Anterior cingulate cortex (tissue), 58 donors: ENCODE results near the gene NCCRP1.

ENCODE experiments used
- DNase-seq, 58 donors: peaks; one replicate each; lab custom pipeline; 2025; lab: John Stamatoyannopoulos, UW

Gene NCCRP1

DNA sequence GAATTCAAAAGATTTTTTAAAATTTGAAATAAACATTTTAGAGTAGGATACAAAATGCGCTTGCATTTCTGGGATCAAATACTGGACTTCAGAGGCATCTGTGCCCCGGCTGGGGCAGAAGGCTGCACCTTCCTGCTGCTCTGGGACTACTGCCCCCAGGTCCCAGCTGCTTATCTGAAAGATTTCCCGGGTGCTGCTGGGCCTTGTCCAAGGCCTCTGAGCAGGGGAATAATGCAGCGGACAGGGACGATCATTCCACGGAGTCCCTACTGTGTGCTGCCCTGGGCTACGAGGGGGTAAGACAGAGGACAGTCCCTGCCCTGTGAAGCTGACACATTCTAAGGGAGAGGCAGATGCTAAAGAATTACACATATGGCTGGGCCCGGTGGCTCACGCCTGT, 33.1 kb upstream of the NCCRP1 start:
- DNase-seq = no peak

DNA sequence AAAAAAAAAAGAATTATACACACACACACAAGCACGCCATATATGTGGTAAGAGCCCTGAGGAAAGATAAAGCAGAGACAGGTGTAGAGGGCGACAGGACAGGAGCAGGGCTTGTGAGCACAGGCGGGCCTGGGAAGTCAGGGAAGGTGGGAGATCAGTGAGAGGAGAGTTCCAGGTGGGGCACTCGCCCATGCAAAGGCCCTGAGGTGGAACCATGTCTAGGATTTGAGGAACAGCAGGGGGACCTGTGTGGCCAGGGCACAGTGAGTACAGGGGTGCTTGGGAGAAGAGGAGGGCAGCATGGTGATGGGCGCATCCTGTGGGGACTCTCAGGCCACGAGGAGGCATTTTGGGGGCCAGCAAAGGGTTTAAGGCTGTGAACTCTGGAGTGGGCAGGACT, 32.5 kb upstream of the NCCRP1 start:
- no peak for DNase-seq

DNA sequence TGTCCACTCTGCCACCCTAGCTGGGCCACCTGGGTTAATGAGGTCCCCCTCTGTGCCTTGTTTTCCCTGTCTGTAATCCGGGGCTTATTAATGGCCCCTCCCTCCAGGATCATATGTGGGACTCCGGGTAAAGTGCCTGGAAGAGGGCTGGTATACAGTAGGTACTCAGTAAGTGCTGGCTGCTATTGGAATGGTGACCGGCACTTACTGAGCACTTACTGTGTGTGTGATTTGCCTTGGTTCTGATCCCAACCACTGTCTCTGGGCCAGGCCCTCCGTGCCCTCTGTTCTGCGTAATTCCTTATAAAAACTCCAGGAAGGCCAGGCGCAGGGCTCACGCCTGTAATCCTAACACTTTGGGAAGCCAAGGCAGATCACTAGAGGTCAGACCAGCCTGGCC, 30.9 kb upstream of the NCCRP1 start:
- no peak for DNase-seq

DNA sequence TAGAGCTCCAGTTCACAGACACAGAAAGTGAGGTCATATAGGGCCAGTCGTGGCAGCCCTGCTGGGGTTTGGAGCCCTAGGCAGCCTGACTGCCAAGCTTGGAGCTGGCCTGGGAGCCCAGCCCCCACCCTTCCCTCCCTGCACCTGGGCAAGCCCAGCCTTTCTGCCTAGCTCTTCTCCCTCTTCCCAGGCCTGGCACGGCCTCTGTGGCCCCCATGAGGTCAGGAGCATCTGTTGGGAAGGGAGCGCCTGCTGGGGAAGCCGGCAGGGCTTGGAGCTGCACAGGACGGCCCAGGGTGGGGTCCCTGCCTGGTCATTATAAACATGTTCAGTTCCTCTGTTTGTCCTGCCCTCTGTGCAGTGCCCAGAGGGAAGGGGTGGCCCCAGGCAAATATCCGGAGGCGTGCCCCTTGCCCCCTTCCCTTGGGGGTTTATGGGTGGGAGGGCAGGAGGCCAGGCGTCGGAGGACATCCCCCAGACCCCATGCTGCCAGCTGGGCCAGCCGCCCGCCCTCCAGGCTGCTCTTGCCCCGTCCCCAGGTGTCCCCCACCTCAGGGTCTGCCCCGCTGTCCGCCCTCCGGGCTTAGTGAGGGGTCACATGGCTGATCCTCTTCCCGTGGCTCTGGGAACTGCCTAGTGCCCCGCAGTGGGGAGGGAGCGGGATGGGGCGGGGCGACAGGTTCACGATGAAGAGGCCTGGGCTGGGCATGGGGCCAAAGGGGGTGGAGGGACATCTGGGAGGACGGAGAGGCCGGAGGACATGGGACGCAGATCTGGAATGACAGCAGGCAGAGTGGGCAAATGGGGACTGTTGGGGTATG, 30.0 kb upstream of the NCCRP1 start:
- peak in 13 of 58 donors; percentile 3 to 47 (median 14) for DNase-seq

DNA sequence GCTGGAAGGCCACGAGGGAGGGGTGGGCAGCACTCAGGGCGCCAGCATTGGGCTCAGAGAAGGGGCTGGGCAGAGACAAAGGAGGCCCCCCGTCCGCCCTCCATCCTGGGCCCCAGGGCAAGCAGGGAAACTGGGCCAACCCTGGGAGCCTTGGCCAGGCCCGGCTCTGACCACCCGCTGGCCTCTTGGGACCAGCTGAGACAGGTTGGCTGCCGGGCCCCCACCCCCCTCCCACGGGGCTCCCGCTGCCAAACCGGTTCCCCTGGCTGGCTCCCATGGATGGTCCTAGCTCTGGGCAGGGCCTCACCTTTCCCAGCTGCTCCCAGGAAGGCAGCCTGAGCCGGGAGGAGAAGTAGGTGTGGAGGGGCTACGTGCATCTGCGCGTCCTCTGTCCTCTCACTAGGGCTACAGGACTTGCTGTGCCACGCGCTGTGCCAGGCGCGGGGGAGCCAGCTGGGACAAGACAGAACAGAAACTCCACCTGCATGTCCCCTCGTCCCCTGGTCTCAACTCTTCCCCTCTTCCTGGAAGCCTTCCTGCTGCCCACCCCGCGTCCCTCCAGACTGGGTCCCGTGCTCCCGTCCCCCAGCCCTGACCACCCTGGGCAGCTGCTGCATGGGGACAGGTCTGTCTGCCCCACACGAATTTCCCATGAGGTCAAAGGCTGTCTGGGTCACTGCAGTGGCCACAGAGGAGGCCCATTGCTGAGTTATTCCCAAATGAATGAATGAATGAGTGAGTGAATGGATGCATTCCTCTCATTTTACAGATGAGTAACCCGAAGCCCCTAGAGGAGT, 29.1 kb upstream of the NCCRP1 start:
- no peak for DNase-seq

DNA sequence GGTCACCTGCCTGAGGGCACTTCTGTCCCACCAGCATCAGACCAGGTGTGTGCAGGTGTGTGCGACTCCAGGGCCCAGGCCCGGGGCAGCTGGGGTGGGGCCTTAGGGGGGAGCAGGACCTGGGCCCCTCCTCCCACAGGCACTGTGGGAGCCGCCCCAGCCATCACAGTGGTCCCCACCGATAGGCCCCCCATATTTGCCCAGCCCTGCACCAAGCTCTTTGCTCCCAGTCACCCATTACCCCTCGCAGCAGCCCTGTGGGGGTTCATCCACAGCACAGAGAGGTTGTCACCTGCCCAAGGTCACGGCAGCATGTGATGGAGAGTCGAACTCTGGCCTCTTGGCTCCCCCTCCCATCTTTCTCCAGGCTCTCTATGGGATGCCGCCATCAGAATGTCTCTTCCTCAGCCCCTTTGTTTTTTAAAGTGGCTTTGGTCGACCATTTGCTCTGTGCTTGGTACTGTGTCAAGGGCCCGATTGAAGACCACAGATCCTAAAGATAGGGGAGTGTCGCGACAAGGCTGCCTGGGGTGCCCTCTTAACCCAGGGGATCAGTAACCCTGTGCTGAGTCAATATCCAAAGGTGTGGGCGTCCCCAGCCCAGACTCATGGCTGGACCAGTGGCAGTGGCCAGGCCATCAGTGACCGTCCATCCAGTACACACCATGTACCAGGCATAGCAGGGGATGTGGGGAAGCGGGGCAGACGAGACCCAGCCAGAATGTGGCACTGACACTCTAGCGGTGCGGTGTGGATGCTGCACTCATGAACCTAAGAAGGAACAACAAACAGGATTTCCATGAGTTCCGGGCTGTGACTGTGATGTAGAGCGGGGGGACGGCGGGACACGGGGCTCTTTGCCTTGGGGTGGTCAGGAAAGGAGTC, 28.3 kb upstream of the NCCRP1 start:
- no peak for DNase-seq

DNA sequence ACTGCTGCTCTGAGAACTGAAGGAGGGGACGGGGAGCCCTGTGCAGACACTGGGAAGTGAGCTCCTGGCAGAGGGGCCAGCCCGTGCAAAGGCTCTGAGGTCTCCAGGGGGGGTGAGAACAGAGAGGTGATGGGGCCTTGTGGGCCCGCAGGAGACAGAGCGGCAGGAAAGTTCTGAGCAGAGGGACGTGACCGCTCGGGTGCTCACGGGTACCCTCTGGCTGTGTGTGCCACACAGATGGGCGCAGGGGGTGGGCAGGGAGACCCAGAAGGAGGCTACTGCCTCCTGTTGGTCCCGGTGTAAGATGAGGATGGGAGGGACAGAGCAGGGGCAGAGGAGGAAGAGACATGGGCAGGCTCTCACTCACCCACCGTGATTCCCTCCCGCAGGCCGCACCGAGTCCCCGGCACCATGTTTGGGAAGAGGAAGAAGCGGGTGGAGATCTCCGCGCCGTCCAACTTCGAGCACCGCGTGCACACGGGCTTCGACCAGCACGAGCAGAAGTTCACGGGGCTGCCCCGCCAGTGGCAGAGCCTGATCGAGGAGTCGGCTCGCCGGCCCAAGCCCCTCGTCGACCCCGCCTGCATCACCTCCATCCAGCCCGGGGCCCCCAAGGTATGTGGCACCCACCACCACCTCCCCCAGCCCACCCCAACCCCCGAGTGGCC, 27.5 kb upstream of the NCCRP1 start:
- no peak for DNase-seq

DNA sequence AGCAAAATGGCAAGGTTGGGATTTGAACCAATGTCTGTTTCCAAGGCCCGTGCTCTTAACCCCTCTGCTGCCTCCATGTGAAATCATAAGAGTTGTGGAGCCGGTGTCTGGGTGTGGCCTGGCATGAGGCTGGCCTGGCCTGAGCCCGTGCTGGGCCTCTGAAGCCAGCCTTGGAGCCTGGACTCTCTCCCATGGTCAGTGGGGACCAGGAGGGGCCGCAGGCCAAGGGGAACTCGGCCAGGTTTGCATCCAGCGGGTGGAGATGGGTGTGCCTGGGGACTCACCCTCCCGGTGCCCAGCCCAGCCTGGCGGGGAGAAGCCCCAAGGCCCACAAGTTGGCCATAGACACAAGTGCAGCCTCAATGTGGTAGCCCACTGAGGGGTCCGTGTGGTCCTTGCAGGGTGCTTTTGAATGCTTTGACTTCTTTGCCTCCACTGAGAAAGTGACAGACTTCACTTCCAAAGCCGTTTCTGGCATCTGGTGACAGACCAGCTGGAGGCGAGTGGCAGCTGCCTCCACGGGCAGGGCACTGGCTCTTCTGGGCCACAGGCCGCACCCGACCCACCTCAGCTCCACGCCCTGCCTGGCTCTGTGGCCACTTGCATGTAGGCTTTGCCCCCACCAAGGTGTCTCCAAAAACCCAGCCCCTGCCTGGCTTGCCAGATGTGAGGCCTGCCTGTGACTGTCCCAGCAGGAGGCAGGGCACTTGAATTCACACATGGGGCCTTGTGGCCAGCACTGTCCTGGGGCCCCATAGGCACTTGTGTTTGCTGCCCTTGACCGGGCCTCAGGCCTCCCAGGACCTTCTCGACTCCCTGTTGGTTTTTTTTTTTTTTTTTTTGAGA, 26.2 kb upstream of the NCCRP1 start:
- peak in 1 of 58 donors; percentile 1 for DNase-seq

DNA sequence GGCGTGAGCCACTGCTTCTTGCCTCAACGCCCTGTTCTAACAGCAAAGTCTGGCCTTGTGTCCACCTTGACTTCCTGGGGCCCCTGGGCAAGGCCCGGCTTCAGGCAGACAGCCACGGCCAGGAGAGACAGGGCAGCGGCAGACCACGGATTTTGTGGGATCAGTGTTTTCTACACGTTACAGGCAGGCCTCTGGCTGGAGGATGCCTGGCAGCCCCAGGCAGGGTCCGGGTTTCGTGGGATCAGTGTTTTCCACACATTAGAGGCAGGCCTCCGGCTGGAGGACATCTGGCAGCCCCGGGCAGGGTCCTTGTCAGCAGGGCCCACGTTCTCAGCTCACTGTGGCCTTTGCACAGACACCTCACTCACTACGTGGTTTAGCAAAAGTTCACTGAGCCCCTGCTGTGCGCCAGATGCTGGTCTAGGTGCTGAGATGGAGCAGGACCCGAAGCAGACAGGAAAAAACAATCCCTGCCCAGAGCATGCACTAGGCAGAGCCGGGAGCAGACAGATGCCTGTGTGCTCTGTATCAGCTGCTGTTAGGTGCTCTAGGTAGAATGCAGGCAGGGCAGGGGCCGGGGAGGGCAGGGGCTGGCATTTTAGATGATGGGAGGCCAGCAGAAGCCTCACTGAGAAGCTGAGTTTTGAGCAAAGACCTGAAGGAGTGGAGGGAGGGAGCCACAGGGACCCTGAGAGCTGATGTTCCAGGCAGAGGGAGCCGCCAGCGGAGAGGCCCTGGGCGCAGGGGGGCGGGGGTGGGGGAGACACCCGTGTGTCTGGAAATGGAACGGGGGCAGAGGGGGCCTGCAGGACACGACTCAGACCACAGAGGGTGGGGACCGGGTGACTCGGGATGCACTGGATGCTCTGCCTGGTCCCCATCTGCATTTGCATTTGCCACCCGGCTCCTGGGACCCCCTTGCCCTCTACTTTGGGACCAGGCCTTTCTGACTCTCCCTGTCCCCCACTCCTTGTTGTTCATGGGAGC, 25.0 kb upstream of the NCCRP1 start:
- DNase-seq = no peak

DNA sequence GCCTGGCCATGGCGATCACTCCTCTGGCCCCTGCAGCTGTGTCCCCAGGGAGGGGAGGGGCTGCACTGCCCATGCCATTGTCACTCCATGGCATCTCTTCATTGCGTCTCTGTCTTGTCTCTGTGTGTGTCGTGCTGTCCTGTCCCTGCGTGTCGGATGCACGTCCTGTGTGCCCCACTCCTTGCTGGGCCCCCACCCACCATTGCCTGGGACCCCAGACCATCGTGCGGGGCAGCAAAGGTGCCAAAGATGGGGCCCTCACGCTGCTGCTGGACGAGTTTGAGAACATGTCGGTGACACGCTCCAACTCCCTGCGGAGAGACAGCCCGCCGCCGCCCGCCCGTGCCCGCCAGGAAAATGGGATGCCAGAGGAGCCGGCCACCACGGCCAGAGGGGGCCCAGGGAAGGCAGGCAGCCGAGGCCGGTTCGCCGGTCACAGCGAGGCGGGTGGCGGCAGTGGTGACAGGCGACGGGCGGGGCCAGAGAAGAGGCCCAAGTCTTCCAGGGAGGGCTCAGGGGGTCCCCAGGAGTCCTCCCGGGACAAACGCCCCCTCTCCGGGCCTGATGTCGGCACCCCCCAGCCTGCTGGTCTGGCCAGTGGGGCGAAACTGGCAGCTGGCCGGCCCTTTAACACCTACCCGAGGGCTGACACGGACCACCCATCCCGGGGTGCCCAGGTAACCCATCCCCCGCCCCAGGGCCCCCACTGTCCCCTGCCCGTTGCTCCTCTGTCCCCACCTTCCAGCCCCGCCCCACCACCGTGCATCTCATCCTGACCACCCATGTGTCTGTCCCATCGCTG, 23.9 kb upstream of the NCCRP1 start:
- DNase-seq = no peak

DNA sequence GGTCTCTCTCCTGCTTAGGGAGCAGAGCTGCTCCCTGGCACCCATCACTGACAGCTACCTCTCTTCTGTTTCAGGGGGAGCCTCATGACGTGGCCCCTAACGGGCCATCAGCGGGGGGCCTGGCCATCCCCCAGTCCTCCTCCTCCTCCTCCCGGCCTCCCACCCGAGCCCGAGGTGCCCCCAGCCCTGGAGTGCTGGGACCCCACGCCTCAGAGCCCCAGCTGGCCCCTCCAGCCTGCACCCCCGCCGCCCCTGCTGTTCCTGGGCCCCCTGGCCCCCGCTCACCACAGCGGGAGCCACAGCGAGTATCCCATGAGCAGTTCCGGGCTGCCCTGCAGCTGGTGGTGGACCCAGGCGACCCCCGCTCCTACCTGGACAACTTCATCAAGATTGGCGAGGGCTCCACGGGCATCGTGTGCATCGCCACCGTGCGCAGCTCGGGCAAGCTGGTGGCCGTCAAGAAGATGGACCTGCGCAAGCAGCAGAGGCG, 23.2 kb upstream of the NCCRP1 start:
- DNase-seq = no peak

DNA sequence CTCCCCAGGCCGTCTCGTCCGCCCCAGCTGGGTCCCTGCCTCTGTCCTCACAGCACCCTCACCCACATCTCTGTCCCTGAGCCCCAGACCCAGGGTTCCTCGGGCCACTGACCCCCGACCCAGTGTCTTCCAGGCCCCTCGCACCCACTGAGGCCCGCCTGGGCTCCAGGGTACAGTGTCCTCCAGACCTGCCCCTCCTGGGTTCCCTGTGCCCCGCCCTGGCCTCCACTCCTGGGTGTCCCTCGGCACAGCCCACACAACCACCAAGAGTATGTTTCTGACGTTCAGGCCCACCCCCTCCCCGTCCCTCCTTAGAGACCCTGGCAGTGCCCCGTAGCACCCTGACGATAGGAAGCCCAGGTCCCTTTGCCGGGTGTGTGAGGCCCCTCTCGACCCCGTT, 22.6 kb upstream of the NCCRP1 start:
- DNase-seq = no peak

DNA sequence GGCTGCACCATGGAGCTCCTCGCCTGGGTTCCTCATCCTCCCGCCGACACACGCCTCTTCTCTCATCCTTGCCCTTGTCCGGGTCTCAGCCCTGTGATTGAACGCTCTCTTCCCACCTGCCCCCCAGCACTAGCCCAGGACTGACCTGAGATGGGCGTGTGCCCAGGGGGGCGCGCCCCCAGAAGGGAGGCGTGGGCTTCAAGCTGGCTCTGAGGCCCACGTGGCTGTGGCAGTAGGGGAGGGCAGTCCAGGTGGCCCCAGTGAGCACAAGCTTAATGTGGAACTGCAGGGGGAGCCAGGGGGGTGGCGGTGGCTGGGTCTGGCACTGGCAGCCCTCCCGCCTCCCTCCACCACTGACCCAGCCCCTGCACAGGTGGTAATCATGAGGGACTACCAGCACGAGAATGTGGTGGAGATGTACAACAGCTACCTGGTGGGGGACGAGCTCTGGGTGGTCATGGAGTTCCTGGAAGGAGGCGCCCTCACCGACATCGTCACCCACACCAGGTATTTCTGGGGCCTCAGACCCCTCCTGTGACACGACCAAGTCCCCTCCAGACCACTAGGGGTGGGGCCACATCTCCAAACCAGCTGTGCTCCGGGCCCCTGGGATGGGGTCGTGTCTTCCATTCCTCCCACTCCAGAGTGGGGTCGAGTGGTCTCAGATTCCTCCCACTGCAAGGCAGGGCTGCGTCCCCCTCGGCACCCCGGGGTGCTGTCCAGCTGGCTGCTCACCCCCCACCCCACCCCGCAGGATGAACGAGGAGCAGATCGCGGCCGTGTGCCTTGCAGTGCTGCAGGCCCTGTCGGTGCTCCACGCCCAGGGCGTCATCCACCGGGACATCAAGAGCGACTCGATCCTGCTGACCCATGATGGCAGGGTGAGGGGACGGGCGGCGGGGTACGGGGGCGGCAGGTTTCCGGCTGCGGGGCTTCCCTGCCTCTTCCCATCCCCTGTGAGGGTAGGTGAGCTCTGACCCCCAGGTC, 21.9 kb upstream of the NCCRP1 start:
- DNase-seq = no peak

DNA sequence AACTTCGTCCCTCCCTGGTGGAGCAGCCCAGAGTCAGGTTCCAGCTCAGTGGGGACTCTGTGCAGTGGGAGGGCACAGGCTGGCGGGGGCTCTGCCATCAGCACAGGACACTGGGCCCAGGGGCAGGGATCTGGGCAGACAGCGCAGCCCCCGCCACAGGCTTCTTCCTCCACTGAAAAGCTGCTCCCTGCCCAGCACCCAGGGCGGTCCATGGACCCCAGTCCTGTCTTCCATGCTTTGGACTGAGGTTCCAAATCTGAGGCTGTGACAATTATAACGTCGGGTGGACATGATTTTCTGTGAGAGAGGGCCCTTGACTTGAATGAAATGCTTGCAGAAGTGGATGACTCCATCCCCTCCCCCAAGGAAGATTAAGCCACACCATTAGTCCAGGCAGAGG, 21.2 kb upstream of the NCCRP1 start:
- DNase-seq = no peak

DNA sequence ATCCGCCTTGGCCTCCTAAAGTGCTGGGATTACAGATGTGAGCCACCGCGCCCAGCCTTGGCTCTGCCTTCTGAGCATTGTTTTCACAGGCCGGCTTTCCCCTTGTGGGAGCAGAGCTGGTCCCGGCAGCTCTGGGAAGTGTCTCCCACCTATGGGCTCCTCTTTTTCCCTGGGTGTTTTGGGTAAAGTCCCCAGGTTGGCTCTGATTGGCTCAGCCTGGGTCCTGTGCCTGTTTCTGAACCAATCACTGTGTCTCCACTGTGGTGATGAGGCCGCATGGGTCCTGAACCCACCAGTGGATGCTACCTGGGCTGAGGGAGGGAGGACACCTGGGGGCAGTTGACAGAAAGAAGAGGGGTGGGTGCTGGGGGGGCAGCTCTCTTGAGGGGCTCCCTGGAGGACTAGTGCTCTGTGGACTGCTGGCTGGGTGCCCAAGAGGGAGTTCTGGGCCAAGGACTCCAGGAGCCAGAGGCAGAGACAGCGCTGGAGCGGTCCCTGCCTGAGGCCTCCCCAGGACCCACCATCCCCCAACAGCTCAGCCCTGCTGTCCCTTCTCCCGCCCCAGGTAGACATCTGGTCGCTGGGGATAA, 19.6 kb upstream of the NCCRP1 start:
- peak in 1 of 58 donors; percentile 1 for DNase-seq
